H9 (cell line): ENCODE data around the gene IL21R. TPM values are rescaled to one million over a fixed set of nuclear protein-coding genes. Genes with fewer than 3 reads are reported as not detected.

Experiments
- DNase-seq: peaks from one replicate; pipeline ENCODE4 v3.0.0-alpha.2; 2017
- H2AFZ ChIP-seq: one replicate; pipeline ENCODE4 v1.6.1; 2013; ENCODE audit warnings: mild to moderate bottlenecking, low read length, control low read depth, moderate library complexity
- H2AK5ac ChIP-seq: 2 replicates; pipeline ENCODE4 v1.6.1; 2013; ENCODE audit warnings: low read length, control low read depth, mixed read lengths; ENCODE audit not compliant: insufficient read length
- H2BK120ac ChIP-seq: one replicate; pipeline ENCODE4 v1.6.1; 2013; ENCODE audit warnings: low read depth, mild to moderate bottlenecking, low read length, control low read depth, inconsistent platforms; ENCODE audit not compliant: poor library complexity, severe bottlenecking
- H2BK12ac ChIP-seq: 2 replicates; pipeline ENCODE4 v1.6.1; 2013; ENCODE audit warnings: low read length, control low read depth, mixed read lengths, low read depth; ENCODE audit not compliant: insufficient read length
- H2BK15ac ChIP-seq: 2 replicates; pipeline ENCODE4 v1.6.1; 2013; ENCODE audit warnings: low read depth, low read length, control low read depth
- H2BK20ac ChIP-seq: one replicate; pipeline ENCODE4 v1.6.1; 2013; ENCODE audit warnings: low read depth, mild to moderate bottlenecking, low read length, control low read depth, inconsistent platforms; ENCODE audit not compliant: poor library complexity, severe bottlenecking
- H2BK5ac ChIP-seq: 2 replicates; pipeline ENCODE4 v1.6.1; 2013; ENCODE audit warnings: low read length, control low read depth, mixed read lengths; ENCODE audit not compliant: insufficient read length
- H3K14ac ChIP-seq: 2 replicates; pipeline ENCODE4 v1.6.1; 2013; ENCODE audit warnings: low read length, control low read depth; ENCODE audit not compliant: insufficient read depth
- H3K18ac ChIP-seq: 2 replicates; pipeline ENCODE4 v1.6.1; 2013; ENCODE audit warnings: low read depth, mild to moderate bottlenecking, mixed read lengths, low read length, control low read depth; ENCODE audit not compliant: insufficient read length
- H3K23ac ChIP-seq: 2 replicates; pipeline ENCODE4 v1.6.1; 2013; ENCODE audit warnings: low read length, control low read depth, mixed read lengths, low read depth; ENCODE audit not compliant: insufficient read length
- H3K23me2 ChIP-seq: 2 replicates; pipeline ENCODE4 v1.6.1; 2013; ENCODE audit warnings: low read depth, mild to moderate bottlenecking, mixed read lengths, low read length, control low read depth; ENCODE audit not compliant: insufficient read length, poor library complexity, severe bottlenecking
- H3K27ac ChIP-seq: 2 replicates; pipeline ENCODE4 v1.5.1; 2013; ENCODE audit warnings: low read length, control low read depth, mixed read lengths, low read depth; ENCODE audit not compliant: insufficient read length
- H3K27me3 ChIP-seq: 2 replicates; pipeline ENCODE4 v1.6.1; 2013; ENCODE audit warnings: low read length, control low read depth, inconsistent platforms; ENCODE audit not compliant: insufficient read depth
- H3K4ac ChIP-seq: 2 replicates; pipeline ENCODE4 v1.6.1; 2013; ENCODE audit warnings: low read depth, mild to moderate bottlenecking, control low read depth, inconsistent platforms, low read length, moderate library complexity
- H3K4me1 ChIP-seq: 2 replicates; pipeline ENCODE4 v1.6.1; 2013; ENCODE audit warnings: low read length, control low read depth, inconsistent platforms; ENCODE audit not compliant: insufficient read depth
- H3K4me2 ChIP-seq: 2 replicates; pipeline ENCODE4 v1.6.1; 2013; ENCODE audit warnings: low read length, control low read depth, mixed read lengths; ENCODE audit not compliant: insufficient read length, insufficient read depth
- H3K56ac ChIP-seq: 2 replicates; pipeline ENCODE4 v1.6.1; 2013; ENCODE audit warnings: low read depth, mild to moderate bottlenecking, mixed read lengths, low read length, control low read depth; ENCODE audit not compliant: insufficient read length
- H3K79me1 ChIP-seq: 2 replicates; pipeline ENCODE4 v1.6.1; 2013; ENCODE audit warnings: low read depth, mild to moderate bottlenecking, moderate library complexity, low read length, control low read depth, inconsistent platforms; ENCODE audit not compliant: insufficient read depth, poor library complexity, severe bottlenecking
- H3K79me2 ChIP-seq: 2 replicates; pipeline ENCODE4 v1.6.1; 2013; ENCODE audit warnings: low read length, control low read depth, inconsistent platforms; ENCODE audit not compliant: insufficient read depth
- H3K9ac ChIP-seq: 2 replicates; pipeline ENCODE4 v1.6.1; 2013; ENCODE audit warnings: low read length, control low read depth, mixed read lengths; ENCODE audit not compliant: insufficient read length; ENCODE audit errors: extremely low read depth
- H3K9me3 ChIP-seq: one replicate; pipeline ENCODE4 v1.6.1; 2013; ENCODE audit warnings: low read depth, low read length, inconsistent platforms; ENCODE audit not compliant: control insufficient read depth
- H3T11ph ChIP-seq: one replicate; pipeline ENCODE4 v1.6.1; 2013; ENCODE audit warnings: mild to moderate bottlenecking, low read length, control low read depth, inconsistent platforms
- H4K20me1 ChIP-seq: one replicate; pipeline ENCODE4 v1.6.1; 2013; ENCODE audit not compliant: control insufficient read depth, insufficient read length, insufficient read depth
- H4K5ac ChIP-seq: 2 replicates; pipeline ENCODE4 v1.6.1; 2013; ENCODE audit warnings: low read depth, mild to moderate bottlenecking, mixed read lengths, low read length, control low read depth; ENCODE audit not compliant: insufficient read length
- H4K8ac ChIP-seq: replicated peaks from 2 replicates; pipeline ENCODE4 v1.6.1; 2013; ENCODE audit warnings: low read length, control low read depth, mixed read lengths, low read depth; ENCODE audit not compliant: insufficient read length
- H4K91ac ChIP-seq: 2 replicates; pipeline ENCODE4 v1.6.1; 2013; ENCODE audit warnings: low read depth, mild to moderate bottlenecking, moderate library complexity, mixed read lengths, low read length, control low read depth; ENCODE audit not compliant: insufficient read length
- H3K27ac Mint-ChIP-seq, 3 experiments: 2 replicates in 2 of 3; 3 replicates in 1 of 3; pipeline ENCODE4 v1.8.0; 2020 to 2021; ENCODE audit warnings: mixed read lengths in 3 of 3, mild to moderate bottlenecking in 1 of 3, moderate library complexity in 1 of 3
- H3K27me3 Mint-ChIP-seq: 2 replicates; pipeline ENCODE4 v1.8.0; 2021; ENCODE audit warnings: low read depth, mild to moderate bottlenecking, moderate library complexity, mixed read lengths
- H3K36me3 Mint-ChIP-seq, 3 experiments: 2 replicates in 2 of 3; 3 replicates in 1 of 3; pipeline ENCODE4 v1.8.0; 2020 to 2021; ENCODE audit warnings: low read depth in 3 of 3, mixed read lengths in 3 of 3; ENCODE audit not compliant: insufficient read depth in 1 of 3
- H3K4me1 Mint-ChIP-seq, 2 experiments: 2 replicates each; pipeline ENCODE4 v1.8.0; 2020; ENCODE audit warnings: mixed read lengths in 2 of 2
- H3K4me3 Mint-ChIP-seq, 2 experiments: 2 replicates in 1 of 2; 3 replicates in 1 of 2; pipeline ENCODE4 v1.8.0; 2020 to 2021; ENCODE audit warnings: mild to moderate bottlenecking in 2 of 2, mixed read lengths in 2 of 2, moderate library complexity in 1 of 2
- H3K9me3 Mint-ChIP-seq, 2 experiments: 2 replicates in 1 of 2; 3 replicates in 1 of 2; pipeline ENCODE4 v1.8.0; 2020; ENCODE audit warnings: mild to moderate bottlenecking in 2 of 2, mixed read lengths in 2 of 2, moderate library complexity in 1 of 2
- CTCF ChIP-seq: fragments of 200-600 bp; sonication (generic); conservative IDR thresholded peaks from 3 replicates; pipeline ENCODE4 v1.8.0; 2021; ENCODE audit warnings: antibody characterized with exemption, mild to moderate bottlenecking
- WGBS: extraction: QIAGEN DNeasy Blood & Tissue Kit; methylation state at CpG from one replicate; pipeline ENCODE4 v1.1.7; 2013; ENCODE audit warnings: missing lambda C conversion rate, low lambda C conversion rate, mixed read lengths; ENCODE audit not compliant: insufficient read length; ENCODE audit errors: extremely low coverage; 5-methylcytosine and 5-hydroxymethylcytosine counted together
- total RNA-seq: library from RNA; stranded (reverse); gene quantifications from 2 replicates; pipeline ENCODE4 v1.2.1, GENCODE V29; 2021

Gene IL21R
- total RNA-seq, 1 experiment from 2014 or later: 0.07 TPM

- Histone ChIP-seq H2BK20ac (no peak overlapping the region), H2AFZ (no peak overlapping the region), H3K4me1 (no peaks in the 10 kb centered on the region), H2BK5ac (no peak overlapping the region), H3K56ac (no peak overlapping the region), H3K14ac (no peak overlapping the region), H2AK5ac (no peak overlapping the region), H3K79me2 (no peaks in the 10 kb centered on the region), H4K5ac (no peak overlapping the region), H2BK120ac (no peak overlapping the region), H4K91ac (no peak overlapping the region), H3T11ph (no peak overlapping the region), H3K4me2 (no peak overlapping the region), H3K4ac (no peak overlapping the region), H4K8ac (no peak overlapping the region), H3K9me3 (no peaks in the 10 kb centered on the region), H4K20me1 (no peaks in the 10 kb centered on the region), H2BK12ac (no peak overlapping the region), H3K18ac (no peak overlapping the region), H3K23me2 (no peaks in the 10 kb centered on the region), H2BK15ac (no peak overlapping the region), H3K23ac (no peak overlapping the region), H3K9ac (no peak overlapping the region), H3K79me1 (no peaks in the 10 kb centered on the region), H3K27ac (no peak overlapping the region), H3K27me3 (no peaks in the 10 kb centered on the region)
- TF ChIP-seq CTCF: no peak
- no peak for DNase-seq
- H3K27ac Mint-ChIP-seq: no peak overlapping the region
- peaks cover 0 to 11% (median 0%) of the 10 kb centered on the region in 3 experiments; a peak in 3 of 7 replicates for H3K36me3 Mint-ChIP-seq
- H3K4me3 Mint-ChIP-seq: no peak overlapping the region
- H3K27me3 Mint-ChIP-seq: 0 out of 2 replicates have a peak, but pooled peaks cover 1% of the 10 kb centered on the region
- peaks cover 21 to 22% of the 10 kb centered on the region in 2 experiments for H3K4me1 Mint-ChIP-seq
- peaks cover 5 to 19% of the 10 kb centered on the region in 2 experiments for H3K9me3 Mint-ChIP-seq
- no CpG with 5 or more reads among the region's 3 CpGs for WGBS
Observed at GRCh38 chr16:27408012-27408601, 6.1 kb downstream of the IL21R start.
